Cardiac muscle cell (in vitro differentiated cells and primary cell): Measurements from ENCODE around the gene CBFA2T2. TPM values are rescaled to one million over a fixed set of nuclear protein-coding genes. Genes with fewer than 3 reads are reported as not detected.

Source experiments
- DNase-seq, 2 donors: peaks; one replicate each; pipeline versions ENCODE4 v3.0.0 to v3.0.0-alpha.2; 2010 to 2017; ENCODE audit warnings: low read depth in 1 of 2, low spot score in 1 of 2
- H3K27ac ChIP-seq: fragments of 200-600 bp; sonication (generic); 2 replicates; pipeline ENCODE4 v1.5.1; 2016
- H3K27me3 ChIP-seq: fragments of 200-600 bp; sonication (generic); 2 replicates; pipeline ENCODE4 v1.6.0; 2016; ENCODE audit warnings: control low read depth
- H3K36me3 ChIP-seq: fragments of 200-600 bp; sonication (generic); 2 replicates; pipeline ENCODE4 v1.5.1; 2016; ENCODE audit warnings: control low read depth
- H3K4me1 ChIP-seq: fragments of 200-600 bp; sonication (generic); 2 replicates; pipeline ENCODE4 v1.8.1; 2017; ENCODE audit warnings: low read depth, mild to moderate bottlenecking, mixed run types
- H3K4me3 ChIP-seq: fragments of 200-600 bp; sonication (generic); 2 replicates; pipeline ENCODE4 v1.5.1; 2016; ENCODE audit warnings: mild to moderate bottlenecking
- H3K9me3 ChIP-seq: fragments of 200-600 bp; sonication (generic); 2 replicates; pipeline ENCODE4 v1.5.1; 2017; ENCODE audit warnings: low read depth, mild to moderate bottlenecking, control low read depth
- polyA plus RNA-seq: library from polyadenylated mRNA; unstranded; fragments of >200 nt; fragmentation: Nextera tagmentation; extraction: Ambion mirVana; gene quantifications from 2 replicates; pipeline ENCODE4 v1.2.1, GENCODE V29; 2016
- total RNA-seq: library from RNA; depleted of rRNA; stranded (reverse); fragments of >200 nt; gene quantifications from 2 replicates; pipeline ENCODE4 v1.2.3, GENCODE V29; 2016
- TF ChIP-seq, protein P1 (sequence below): IDR thresholded peaks from 2 replicates; pipeline ENCODE4 v1.5.1; 2012; ENCODE audit warnings: low read depth, mild to moderate bottlenecking, low read length

CBFA2T2 gene
- total and polyA plus RNA-seq, 2 experiments from 2014 or later, result 36.7 to 53.1 TPM

DNA sequence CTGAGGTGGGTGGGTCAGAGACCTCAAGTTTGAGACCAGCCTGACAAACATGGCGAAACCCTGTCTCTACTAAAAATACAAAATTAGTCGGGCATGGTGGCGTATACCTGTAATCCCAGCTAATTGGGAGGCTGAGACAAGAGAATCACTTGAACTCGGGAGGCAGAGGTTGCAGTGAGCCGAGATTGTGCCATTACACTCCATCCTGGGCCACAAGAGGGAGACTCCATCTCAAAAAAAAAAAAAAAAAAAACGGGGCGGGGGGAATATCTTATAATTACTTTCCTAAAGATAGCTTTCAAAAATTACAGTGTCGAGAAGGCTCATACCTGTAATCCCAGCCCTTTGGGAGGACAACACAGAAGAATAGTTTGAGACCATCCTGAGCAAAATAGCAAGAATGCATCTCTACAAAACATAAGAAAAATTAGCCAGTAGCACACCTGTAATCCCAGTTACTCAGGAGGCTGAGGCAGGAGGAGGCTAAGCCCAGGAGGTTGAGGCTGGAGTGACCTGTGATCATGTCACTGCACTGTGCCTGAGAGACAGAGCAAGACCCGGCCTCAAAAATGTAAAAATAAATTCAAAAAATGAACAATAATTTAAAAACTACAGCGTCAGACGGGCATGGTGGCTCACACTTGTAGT is 25.8 kb downstream of the CBFA2T2 start:
- TF ChIP-seq, protein P1, sequence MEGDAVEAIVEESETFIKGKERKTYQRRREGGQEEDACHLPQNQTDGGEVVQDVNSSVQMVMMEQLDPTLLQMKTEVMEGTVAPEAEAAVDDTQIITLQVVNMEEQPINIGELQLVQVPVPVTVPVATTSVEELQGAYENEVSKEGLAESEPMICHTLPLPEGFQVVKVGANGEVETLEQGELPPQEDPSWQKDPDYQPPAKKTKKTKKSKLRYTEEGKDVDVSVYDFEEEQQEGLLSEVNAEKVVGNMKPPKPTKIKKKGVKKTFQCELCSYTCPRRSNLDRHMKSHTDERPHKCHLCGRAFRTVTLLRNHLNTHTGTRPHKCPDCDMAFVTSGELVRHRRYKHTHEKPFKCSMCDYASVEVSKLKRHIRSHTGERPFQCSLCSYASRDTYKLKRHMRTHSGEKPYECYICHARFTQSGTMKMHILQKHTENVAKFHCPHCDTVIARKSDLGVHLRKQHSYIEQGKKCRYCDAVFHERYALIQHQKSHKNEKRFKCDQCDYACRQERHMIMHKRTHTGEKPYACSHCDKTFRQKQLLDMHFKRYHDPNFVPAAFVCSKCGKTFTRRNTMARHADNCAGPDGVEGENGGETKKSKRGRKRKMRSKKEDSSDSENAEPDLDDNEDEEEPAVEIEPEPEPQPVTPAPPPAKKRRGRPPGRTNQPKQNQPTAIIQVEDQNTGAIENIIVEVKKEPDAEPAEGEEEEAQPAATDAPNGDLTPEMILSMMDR, result peak; percentile 33
- no peak for DNase-seq
- Histone ChIP-seq H3K4me1 (no peaks in the 10 kb centered on the region), H3K9me3 (no peaks in the 10 kb centered on the region), H3K27ac (no peak overlapping the region), H3K27me3 (no peaks in the 10 kb centered on the region), H3K36me3 (no peaks in the 10 kb centered on the region), H3K4me3 (no peak overlapping the region)

DNA sequence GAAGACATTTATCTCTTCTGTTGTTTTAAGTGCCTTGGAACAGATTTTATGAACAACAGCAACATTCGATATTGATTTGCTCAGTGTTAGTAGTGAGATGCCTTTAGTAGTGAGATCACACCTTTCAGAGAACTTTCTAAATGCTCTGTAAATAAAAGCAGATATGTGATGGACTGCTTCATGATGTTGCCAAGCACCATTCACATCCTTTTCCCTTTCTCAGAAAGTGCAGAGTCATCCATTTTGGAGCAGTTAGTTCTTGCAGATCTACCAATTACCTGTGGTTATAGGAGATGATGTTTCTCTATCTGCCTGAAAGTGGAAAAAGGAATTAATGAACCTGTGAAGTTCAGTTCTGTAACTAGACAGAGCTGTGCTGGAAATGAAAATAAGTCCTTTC is 27.0 kb downstream of the CBFA2T2 start:
- DNase-seq, result peak in 1 of 2 donors; percentile 27
- TF ChIP-seq, protein P1, result no peak
- no peak overlapping the region for H3K4me3 ChIP-seq
- no peaks in the 10 kb centered on the region for H3K27me3 ChIP-seq
- H3K36me3 ChIP-seq, result no peaks in the 10 kb centered on the region
- H3K9me3 ChIP-seq, result no peaks in the 10 kb centered on the region
- H3K27ac ChIP-seq, result peak overlapping the region; percentile 58
- H3K4me1 ChIP-seq, result no peaks in the 10 kb centered on the region

DNA sequence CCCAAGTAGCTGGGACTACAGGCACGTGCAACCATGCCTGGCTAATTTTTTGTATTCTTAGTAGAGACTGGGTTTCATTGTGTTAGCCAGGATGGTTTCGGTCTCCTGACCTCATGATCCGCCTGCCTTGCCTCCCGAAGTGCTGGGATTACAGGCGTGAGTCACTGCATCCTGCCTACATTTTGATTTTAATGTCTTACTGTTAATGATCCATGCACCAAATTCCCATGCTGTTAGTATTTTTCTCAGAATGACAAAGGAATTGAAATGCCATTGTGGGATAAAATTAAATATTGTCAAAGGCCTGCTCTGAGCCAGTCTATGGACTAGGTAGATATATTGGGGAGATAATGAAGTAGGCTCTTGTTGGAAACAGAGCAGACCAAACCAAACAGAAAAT is 28.2 kb downstream of the CBFA2T2 start:
- Histone ChIP-seq H3K4me3 (no peak overlapping the region), H3K36me3 (no peaks in the 10 kb centered on the region), H3K27ac (no peak overlapping the region), H3K4me1 (no peaks in the 10 kb centered on the region), H3K9me3 (no peaks in the 10 kb centered on the region), H3K27me3 (no peaks in the 10 kb centered on the region)
- TF ChIP-seq, protein P1, result no peak
- DNase-seq, result peak in 1 of 2 donors; percentile 75

DNA sequence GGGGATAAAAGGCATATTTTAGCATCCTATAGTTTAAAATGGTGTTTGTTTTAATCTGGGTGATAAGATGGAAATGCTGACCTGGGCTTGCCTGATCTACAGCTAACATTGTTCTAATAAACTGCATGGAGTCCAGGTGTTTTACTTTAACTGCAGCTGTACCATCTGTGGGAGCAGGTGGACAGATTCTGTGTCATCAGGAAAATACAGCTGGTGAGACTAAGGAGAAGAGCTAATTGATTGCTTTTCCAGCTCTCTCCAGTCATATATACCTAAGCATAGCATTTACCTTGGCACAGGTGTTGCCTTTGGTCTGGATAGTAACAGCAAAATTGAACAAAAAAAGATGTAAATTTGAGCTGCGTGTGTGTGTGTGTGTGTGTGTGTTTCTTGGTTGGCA is 31.6 kb downstream of the CBFA2T2 start:
- no peaks in the 10 kb centered on the region for H3K9me3 ChIP-seq
- H3K27me3 ChIP-seq, result no peaks in the 10 kb centered on the region
- TF ChIP-seq, protein P1, result no peak
- H3K36me3 ChIP-seq, result peaks cover 5% of the 10 kb centered on the region
- H3K4me3 ChIP-seq, result no peak overlapping the region
- DNase-seq, result no peak
- H3K27ac ChIP-seq, result no peak overlapping the region
- H3K4me1 ChIP-seq, result no peaks in the 10 kb centered on the region

DNA sequence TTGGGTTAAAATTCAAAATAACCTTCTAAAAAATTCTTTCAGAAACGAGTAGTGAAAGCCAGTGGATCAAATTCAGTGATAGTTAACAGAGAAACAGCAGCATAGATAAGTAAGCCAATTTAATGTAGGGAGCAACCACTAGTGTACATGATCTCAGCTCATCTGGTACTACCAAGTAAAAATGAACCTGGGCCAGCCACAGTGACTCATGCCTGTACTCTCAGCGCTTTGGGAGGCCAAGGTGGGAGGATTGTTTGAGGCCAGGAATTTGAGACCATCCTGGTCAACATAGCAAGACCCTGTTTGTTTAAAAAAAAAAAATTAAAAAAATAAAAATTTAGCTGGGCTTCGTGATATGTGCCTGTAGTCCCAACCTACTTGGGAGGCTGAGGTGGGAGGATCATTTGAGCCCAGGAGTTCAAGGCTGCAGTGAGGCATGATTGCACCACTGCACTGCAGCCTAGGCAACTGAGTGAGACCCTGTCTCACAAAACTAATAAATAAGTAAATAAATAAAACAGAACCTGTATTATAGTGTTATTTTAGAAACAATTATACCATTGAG is 32.4 kb downstream of the CBFA2T2 start:
- H3K4me1 ChIP-seq, result no peaks in the 10 kb centered on the region
- H3K4me3 ChIP-seq, result no peak overlapping the region
- H3K27ac ChIP-seq, result no peak overlapping the region
- peaks cover 5% of the 10 kb centered on the region for H3K36me3 ChIP-seq
- no peaks in the 10 kb centered on the region for H3K27me3 ChIP-seq
- TF ChIP-seq, protein P1, result no peak
- no peaks in the 10 kb centered on the region for H3K9me3 ChIP-seq
- DNase-seq, result no peak
